B cell (primary cell): ENCODE results near the gene ADGRL2. TPM values are rescaled to one million over a fixed set of nuclear protein-coding genes. Genes with fewer than 3 reads are reported as not detected.

Source experiments
- ATAC-seq: fragments of 200-7000 bp; cut with Tn5 transposase; one replicate; pipeline ENCODE4 v1.10.0; 2021; ENCODE audit warnings: low read depth, mild to moderate bottlenecking, moderate number of reproducible peaks, moderate library complexity
- CTCF ChIA-PET: fragments of 350-600 bp; sonication (Branson Sonifier 250); formaldehyde crosslinking; loops from one replicate; lab custom pipeline; 2021; ENCODE audit warnings: antibody characterized with exemption, inconsistent platforms; lab: Charles Lee
- POLR2A ChIA-PET: fragments of 350-600 bp; sonication (Branson Sonifier 250); formaldehyde crosslinking; loops from one replicate; lab custom pipeline; 2021; ENCODE audit warnings: antibody characterized with exemption; lab: Charles Lee
- DNase-seq: peaks from one replicate; pipeline ENCODE4 v3.0.0; 2013
- H2AFZ ChIP-seq: 2 replicates; pipeline ENCODE4 v1.6.1; 2012; ENCODE audit warnings: mild to moderate bottlenecking, low read depth, low read length; ENCODE audit not compliant: insufficient read depth, poor library complexity, severe bottlenecking
- H3K27ac ChIP-seq, 2 donors: 1 replicate in 1 of 2; 2 replicates in 1 of 2; pipeline ENCODE4 v1.5.1; 2012 to 2013; ENCODE audit warnings: low read length in 2 of 2, mild to moderate bottlenecking in 2 of 2, moderate library complexity in 1 of 2
- H3K27me3 ChIP-seq, 4 experiments: fragments of 200-600 bp in 1 of 4; sonication (generic) in 1 of 4; replicated peaks in 1 of 4; 1 replicate in 2 of 4; 2 replicates in 2 of 4; pipeline versions ENCODE4 v1.6.1 to v1.7.0; 2013 to 2016; ENCODE audit warnings: low read length in 3 of 4, mild to moderate bottlenecking in 2 of 4, mixed read lengths in 1 of 4, moderate library complexity in 1 of 4; ENCODE audit not compliant: insufficient read depth in 4 of 4, control insufficient read depth in 3 of 4; ENCODE audit errors: control extremely low read depth in 1 of 4
- H3K36me3 ChIP-seq, 2 experiments: replicated peaks in 1 of 2; 1 replicate in 1 of 2; 2 replicates in 1 of 2; pipeline versions ENCODE4 v1.6.1 to v1.7.1; 2013; ENCODE audit warnings: low read length in 1 of 2; ENCODE audit not compliant: insufficient read depth in 2 of 2, control insufficient read depth in 1 of 2; ENCODE audit errors: control extremely low read depth in 1 of 2, extremely low read depth in 1 of 2
- H3K4me1 ChIP-seq, 2 donors: fragments of 200-600 bp in 1 of 2; sonication (generic) in 1 of 2; 1 replicate in 1 of 2; 2 replicates in 1 of 2; pipeline versions ENCODE4 v1.5.1 to v1.6.1; 2013 to 2017; ENCODE audit warnings: low read length in 2 of 2; ENCODE audit not compliant: control insufficient read depth in 2 of 2, insufficient read depth in 2 of 2
- H3K4me2 ChIP-seq: replicated peaks from 2 replicates; pipeline ENCODE3; 2012; ENCODE audit warnings: mild to moderate bottlenecking, low read depth, low read length; ENCODE audit not compliant: poor library complexity, severe bottlenecking
- H3K4me3 ChIP-seq, 5 experiments: fragments of 200-600 bp in 1 of 5; sonication (generic) in 1 of 5; 1 replicate in 3 of 5; 2 replicates in 2 of 5; pipeline versions ENCODE4 v1.5.1 to v1.7.0; 2011 to 2016; ENCODE audit warnings: low read length in 4 of 5, mild to moderate bottlenecking in 4 of 5, low read depth in 2 of 5, control low read depth in 1 of 5, moderate library complexity in 1 of 5; ENCODE audit not compliant: insufficient read depth in 1 of 5; ENCODE audit errors: control extremely low read depth in 1 of 5, extremely low read depth in 1 of 5
- H3K79me2 ChIP-seq: fragments of 200-600 bp; sonication (generic); one replicate; pipeline ENCODE4 v1.6.0; 2016; ENCODE audit warnings: low read length; ENCODE audit not compliant: control insufficient read depth, insufficient read depth
- H3K9ac ChIP-seq: fragments of 200-600 bp; sonication (generic); 2 replicates; pipeline ENCODE4 v1.6.1; 2017; ENCODE audit warnings: mild to moderate bottlenecking, low read length, moderate library complexity
- H3K9me3 ChIP-seq, 3 donors: one replicate each; pipeline versions ENCODE4 v1.6.1 to v1.7.1; 2013; ENCODE audit warnings: low read length in 2 of 3; ENCODE audit not compliant: control insufficient read depth in 2 of 3, insufficient read depth in 1 of 3; ENCODE audit errors: control extremely low read depth in 1 of 3
- H4K20me1 ChIP-seq: 2 replicates; pipeline ENCODE4 v1.6.0; 2012; ENCODE audit warnings: mild to moderate bottlenecking, low read length; ENCODE audit not compliant: insufficient read depth, control insufficient read depth, poor library complexity, severe bottlenecking
- H3K27ac Mint-ChIP-seq: one replicate; pipeline ENCODE4 v1.8.0; 2021; ENCODE audit warnings: mixed read lengths
- H3K27me3 Mint-ChIP-seq: one replicate; pipeline ENCODE4 v1.8.0; 2021; ENCODE audit warnings: mixed read lengths
- H3K4me1 Mint-ChIP-seq: one replicate; pipeline ENCODE4 v1.8.0; 2021; ENCODE audit warnings: mixed read lengths
- H3K4me3 Mint-ChIP-seq: one replicate; pipeline ENCODE4 v1.8.0; 2021; ENCODE audit warnings: mixed read lengths
- H3K9me3 Mint-ChIP-seq: one replicate; pipeline ENCODE4 v1.8.0; 2022; ENCODE audit warnings: mixed read lengths; ENCODE audit not compliant: insufficient read depth
- CTCF ChIP-seq: fragments of 200-600 bp; IDR thresholded peaks from one replicate; pipeline ENCODE4 v1.8.0; 2022; ENCODE audit warnings: antibody characterized with exemption, mild to moderate bottlenecking
- EZH2 ChIP-seq: IDR thresholded peaks from 2 replicates; pipeline ENCODE4 v1.6.1; 2012; ENCODE audit warnings: borderline replicate concordance, low read depth, mild to moderate bottlenecking, moderate library complexity, low read length; ENCODE audit not compliant: insufficient read depth, poor library complexity, severe bottlenecking
- WGBS: methylation state at CpG from one replicate; pipeline ENCODE4 v1.1.5; 2013; ENCODE audit warnings: missing lambda C conversion rate; ENCODE audit not compliant: insufficient coverage; 5-methylcytosine and 5-hydroxymethylcytosine counted together
- intact Hi-C: fragments of 100-400 bp; cut with micrococcal nuclease; formaldehyde crosslinking; loops from one replicate; pipeline ENCODE4 v1.10.0; 2022
- polyA plus RNA-seq: library from polyadenylated mRNA; depleted of rRNA; stranded (reverse); fragments of >200 nt; gene quantifications from 2 replicates; pipeline ENCODE4 v1.2.3, GENCODE V29; 2012
- total RNA-seq, 2 donors: library from RNA; stranded (reverse); fragments of 120-200 nt in 1 of 2; gene quantifications; 1 replicate in 1 of 2; 2 replicates in 1 of 2; pipeline versions ENCODE4 v1.2.3 to v1.2.4, GENCODE V29; 2013 to 2022

The ADGRL2 gene
- total and polyA plus RNA-seq, 2 donors (not counting 1 experiment from before 2014, with no cell fraction given): not detected

- H3K27me3 Mint-ChIP-seq: no peaks in the 10 kb centered on the region
Measured at GRCh38 chr1:81920886-81921285, 120.2 kb downstream of the ADGRL2 start.

GRCh38 chr1:81921344-81921743 is 120.6 kb downstream of the ADGRL2 start:
- no peaks in the 10 kb centered on the region for H3K9me3 ChIP-seq
- ChIA-PET POLR2A (no interaction called here), CTCF (no interaction called here)
- no peak for DNase-seq
- no peaks in the 10 kb centered on the region for H3K4me1 Mint-ChIP-seq
- no peaks in the 10 kb centered on the region for H3K27me3 Mint-ChIP-seq
- H3K36me3 ChIP-seq: no peaks in the 10 kb centered on the region
- no CpG with 5 or more reads among the region's 4 CpGs for WGBS
- no peak overlapping the region for H3K27ac Mint-ChIP-seq
- no peaks in the 10 kb centered on the region for H3K9me3 Mint-ChIP-seq
- no peaks in the 10 kb centered on the region for H4K20me1 ChIP-seq
- no peaks in the 10 kb centered on the region for H3K4me1 ChIP-seq
- ATAC-seq: no peak
- H3K27me3 ChIP-seq: no peaks in the 10 kb centered on the region
- no peak overlapping the region for H3K4me3 Mint-ChIP-seq
- H3K9ac ChIP-seq: no peak overlapping the region
- no peak overlapping the region for H2AFZ ChIP-seq
- TF ChIP-seq CTCF: no peak
- no peak for TF ChIP-seq EZH2
- intact Hi-C loops: no loop called here
- no peaks in the 10 kb centered on the region for H3K79me2 ChIP-seq
- no peak overlapping the region for H3K4me3 ChIP-seq
- no peak overlapping the region for H3K4me2 ChIP-seq
- H3K27ac ChIP-seq: no peak overlapping the region

More at GRCh38 chr1:81920886-81921285, 120.2 kb downstream of the ADGRL2 start:
- ATAC-seq (no peak), DNase-seq (no peak)
- Mint-ChIP-seq H3K4me1 (no peaks in the 10 kb centered on the region), H3K27ac (no peak overlapping the region), H3K4me3 (no peak overlapping the region), H3K9me3 (no peaks in the 10 kb centered on the region)
- H3K79me2 ChIP-seq: no peaks in the 10 kb centered on the region
- H2AFZ ChIP-seq: no peak overlapping the region
- H3K4me1 ChIP-seq: no peaks in the 10 kb centered on the region
- intact Hi-C loops: no loop called here
- no peaks in the 10 kb centered on the region for H3K9me3 ChIP-seq
- no peak overlapping the region for H3K9ac ChIP-seq
- ChIA-PET CTCF (no interaction called here), POLR2A (no interaction called here)
- H3K27me3 ChIP-seq: no peaks in the 10 kb centered on the region
- no peak overlapping the region for H3K4me3 ChIP-seq
- TF ChIP-seq EZH2: no peak
- TF ChIP-seq CTCF: no peak
- H4K20me1 ChIP-seq: no peaks in the 10 kb centered on the region
- H3K4me2 ChIP-seq: no peak overlapping the region
- H3K27ac ChIP-seq: no peak overlapping the region
- no peaks in the 10 kb centered on the region for H3K36me3 ChIP-seq
- no CpG with 5 or more reads among the region's 2 CpGs for WGBS
